Measurements from ENCODE around the gene NRF1.

The NRF1 gene

GRCh38 chr7:129796186-129796775, 184.8 kb downstream of the NRF1 start:
- Histone ChIP-seq H3K27me3 (ENCODE audit: control insufficient read depth, insufficient read depth, low read length) (peaks cover under 1% of the 10 kb centered on the region), H3K36me3 (ENCODE audit: control insufficient read depth, low read depth, low read length) (no peaks in the 10 kb centered on the region), H3K27ac (ENCODE audit: low read length) (no peak overlapping the region), H3K4me3 (ENCODE audit: low read length) (no peak overlapping the region), H3K9me3 (ENCODE audit: control insufficient read depth, low read depth, low read length) (no peaks in the 10 kb centered on the region), H3K4me1 (ENCODE audit: control insufficient read depth, low read depth, low read length) (peaks cover 3% of the 10 kb centered on the region), H3K9ac (ENCODE audit: low read length) (no peak overlapping the region)

- H3K4me1 ChIP-seq (ENCODE audit: control insufficient read depth, low read depth, low read length) = peaks cover 11% of the 10 kb centered on the region
- H3K4me3 ChIP-seq (ENCODE audit: low read length) = no peak overlapping the region
- no peaks in the 10 kb centered on the region for H3K9me3 ChIP-seq (ENCODE audit: control insufficient read depth, low read depth, low read length)
- H3K36me3 ChIP-seq (ENCODE audit: control insufficient read depth, low read depth, low read length) = no peaks in the 10 kb centered on the region
- H3K27ac ChIP-seq (ENCODE audit: low read length) = no peak overlapping the region
- H3K27me3 ChIP-seq (ENCODE audit: control insufficient read depth, insufficient read depth, low read length) = no peaks in the 10 kb centered on the region
- H3K9ac ChIP-seq (ENCODE audit: low read length) = no peak overlapping the region
Observed at GRCh38 chr7:129797214-129797789, 185.8 kb downstream of the NRF1 start.

GRCh38 chr7:129798616-129799349, 187.3 kb downstream of the NRF1 start:
- Histone ChIP-seq H3K9ac (ENCODE audit: low read length) (no peak overlapping the region), H3K27ac (ENCODE audit: low read length) (no peak overlapping the region), H3K4me1 (ENCODE audit: control insufficient read depth, low read depth, low read length) (peaks cover 14% of the 10 kb centered on the region), H3K36me3 (ENCODE audit: control insufficient read depth, low read depth, low read length) (no peaks in the 10 kb centered on the region), H3K9me3 (ENCODE audit: control insufficient read depth, low read depth, low read length) (no peaks in the 10 kb centered on the region), H3K4me3 (ENCODE audit: low read length) (no peak overlapping the region), H3K27me3 (ENCODE audit: control insufficient read depth, insufficient read depth, low read length) (no peaks in the 10 kb centered on the region)

GRCh38 chr7:129799350-129799955, 187.9 kb downstream of the NRF1 start:
- Histone ChIP-seq H3K27me3 (ENCODE audit: control insufficient read depth, insufficient read depth, low read length) (no peaks in the 10 kb centered on the region), H3K4me1 (ENCODE audit: control insufficient read depth, low read depth, low read length) (peaks cover 14% of the 10 kb centered on the region), H3K4me3 (ENCODE audit: low read length) (no peak overlapping the region), H3K9me3 (ENCODE audit: control insufficient read depth, low read depth, low read length) (no peaks in the 10 kb centered on the region), H3K27ac (ENCODE audit: low read length) (no peak overlapping the region), H3K36me3 (ENCODE audit: control insufficient read depth, low read depth, low read length) (no peaks in the 10 kb centered on the region), H3K9ac (ENCODE audit: low read length) (no peak overlapping the region)

GRCh38 chr7:129800901-129801300, 189.4 kb downstream of the NRF1 start:
- Histone ChIP-seq H3K27me3 (ENCODE audit: control insufficient read depth, insufficient read depth, low read length) (no peaks in the 10 kb centered on the region), H3K4me3 (ENCODE audit: low read length) (no peak overlapping the region), H3K9ac (ENCODE audit: low read length) (no peak overlapping the region), H3K27ac (ENCODE audit: low read length) (no peak overlapping the region), H3K4me1 (ENCODE audit: control insufficient read depth, low read depth, low read length) (peaks cover 14% of the 10 kb centered on the region), H3K9me3 (ENCODE audit: control insufficient read depth, low read depth, low read length) (no peaks in the 10 kb centered on the region), H3K36me3 (ENCODE audit: control insufficient read depth, low read depth, low read length) (no peaks in the 10 kb centered on the region)

GRCh38 chr7:129801882-129802281, 190.4 kb downstream of the NRF1 start:
- Histone ChIP-seq H3K4me1 (ENCODE audit: control insufficient read depth, low read depth, low read length) (peaks cover 14% of the 10 kb centered on the region), H3K27me3 (ENCODE audit: control insufficient read depth, insufficient read depth, low read length) (no peaks in the 10 kb centered on the region), H3K36me3 (ENCODE audit: control insufficient read depth, low read depth, low read length) (no peaks in the 10 kb centered on the region), H3K9me3 (ENCODE audit: control insufficient read depth, low read depth, low read length) (no peaks in the 10 kb centered on the region), H3K27ac (ENCODE audit: low read length) (no peak overlapping the region), H3K9ac (ENCODE audit: low read length) (no peak overlapping the region), H3K4me3 (ENCODE audit: low read length) (no peak overlapping the region)

- no peak overlapping the region for H3K27ac ChIP-seq (ENCODE audit: low read length)
- no peak overlapping the region for H3K9ac ChIP-seq (ENCODE audit: low read length)
- H3K36me3 ChIP-seq (ENCODE audit: control insufficient read depth, low read depth, low read length) = no peaks in the 10 kb centered on the region
- H3K9me3 ChIP-seq (ENCODE audit: control insufficient read depth, low read depth, low read length) = no peaks in the 10 kb centered on the region
- H3K27me3 ChIP-seq (ENCODE audit: control insufficient read depth, insufficient read depth, low read length) = no peaks in the 10 kb centered on the region
- no peak overlapping the region for H3K4me3 ChIP-seq (ENCODE audit: low read length)
- peaks cover 10% of the 10 kb centered on the region for H3K4me1 ChIP-seq (ENCODE audit: control insufficient read depth, low read depth, low read length)
Observed at GRCh38 chr7:129803546-129804081, 192.1 kb downstream of the NRF1 start.

- Histone ChIP-seq H3K4me1 (ENCODE audit: control insufficient read depth, low read depth, low read length) (peaks cover 10% of the 10 kb centered on the region), H3K9ac (ENCODE audit: low read length) (no peak overlapping the region), H3K9me3 (ENCODE audit: control insufficient read depth, low read depth, low read length) (no peaks in the 10 kb centered on the region), H3K4me3 (ENCODE audit: low read length) (no peak overlapping the region), H3K27ac (ENCODE audit: low read length) (no peak overlapping the region), H3K36me3 (ENCODE audit: control insufficient read depth, low read depth, low read length) (no peaks in the 10 kb centered on the region), H3K27me3 (ENCODE audit: control insufficient read depth, insufficient read depth, low read length) (no peaks in the 10 kb centered on the region)
Observed at GRCh38 chr7:129804111-129804889, 192.8 kb downstream of the NRF1 start.

GRCh38 chr7:129804890-129805719, 193.6 kb downstream of the NRF1 start:
- H3K9me3 ChIP-seq (ENCODE audit: control insufficient read depth, low read depth, low read length) = no peaks in the 10 kb centered on the region
- no peak overlapping the region for H3K4me3 ChIP-seq (ENCODE audit: low read length)
- no peak overlapping the region for H3K9ac ChIP-seq (ENCODE audit: low read length)
- no peaks in the 10 kb centered on the region for H3K36me3 ChIP-seq (ENCODE audit: control insufficient read depth, low read depth, low read length)
- H3K4me1 ChIP-seq (ENCODE audit: control insufficient read depth, low read depth, low read length) = peaks cover 10% of the 10 kb centered on the region
- no peak overlapping the region for H3K27ac ChIP-seq (ENCODE audit: low read length)
- H3K27me3 ChIP-seq (ENCODE audit: control insufficient read depth, insufficient read depth, low read length) = no peaks in the 10 kb centered on the region

Data from iPS-18a (cell line).